Neural crest cell (in vitro differentiated cells): ENCODE data around the gene COG7. TPM values are rescaled to one million over a fixed set of nuclear protein-coding genes. Genes with fewer than 3 reads are reported as not detected.

Source experiments
- DNase-seq: peaks from one replicate; pipeline ENCODE4 v3.0.0; 2021; ENCODE audit warnings: low read depth, mixed read lengths, low spot score
- H3K27ac Mint-ChIP-seq: one replicate; pipeline ENCODE4 v1.8.0; 2021; ENCODE audit warnings: mild to moderate bottlenecking, mixed read lengths; ENCODE audit not compliant: unreplicated experiment
- H3K27me3 Mint-ChIP-seq: 2 replicates; pipeline ENCODE4 v1.8.0; 2021; ENCODE audit warnings: low read depth, mild to moderate bottlenecking, mixed read lengths
- H3K36me3 Mint-ChIP-seq: 2 replicates; pipeline ENCODE4 v1.8.0; 2021; ENCODE audit warnings: low read depth, mild to moderate bottlenecking, mixed read lengths
- H3K4me1 Mint-ChIP-seq: 2 replicates; pipeline ENCODE4 v1.8.0; 2021; ENCODE audit warnings: mixed read lengths
- H3K4me3 Mint-ChIP-seq: one replicate; pipeline ENCODE4 v1.8.0; 2021; ENCODE audit warnings: mild to moderate bottlenecking, mixed read lengths
- H3K9me3 Mint-ChIP-seq: 2 replicates; pipeline ENCODE4 v1.8.0; 2021; ENCODE audit warnings: mixed read lengths
- CTCF ChIP-seq: fragments of 200-600 bp; sonication (generic); conservative IDR thresholded peaks from 2 replicates; pipeline ENCODE4 v1.5.0; 2021; ENCODE audit warnings: antibody characterized with exemption, mild to moderate bottlenecking
- total RNA-seq: library from RNA; stranded (reverse); gene quantifications from 2 replicates; pipeline ENCODE4 v1.2.1, GENCODE V29; 2021

The COG7 gene
- total RNA-seq, 1 donor from 2014 or later, result 18.9 TPM

GRCh38 chr16:23494188-23494587 is 41.2 kb upstream of the COG7 start:
- no peak for TF ChIP-seq CTCF
- H3K36me3 Mint-ChIP-seq, result no peaks in the 10 kb centered on the region
- no peak for DNase-seq
- H3K9me3 Mint-ChIP-seq, result no peaks in the 10 kb centered on the region
- no peaks in the 10 kb centered on the region for H3K4me1 Mint-ChIP-seq
- no peak overlapping the region for H3K4me3 Mint-ChIP-seq
- H3K27me3 Mint-ChIP-seq, result no peaks in the 10 kb centered on the region
- no peak overlapping the region for H3K27ac Mint-ChIP-seq

GRCh38 chr16:23491490-23492391 is 38.8 kb upstream of the COG7 start:
- Mint-ChIP-seq H3K4me1 (no peaks in the 10 kb centered on the region), H3K9me3 (no peaks in the 10 kb centered on the region), H3K4me3 (no peak overlapping the region), H3K27me3 (no peaks in the 10 kb centered on the region), H3K27ac (no peak overlapping the region), H3K36me3 (no peaks in the 10 kb centered on the region)
- TF ChIP-seq CTCF, result no peak
- DNase-seq, result no peak

- no peak for TF ChIP-seq CTCF
- Mint-ChIP-seq H3K27me3 (no peaks in the 10 kb centered on the region), H3K4me1 (no peaks in the 10 kb centered on the region), H3K27ac (no peak overlapping the region), H3K4me3 (no peak overlapping the region), H3K36me3 (peaks cover 7% of the 10 kb centered on the region), H3K9me3 (no peaks in the 10 kb centered on the region)
- DNase-seq, result no peak
Measured at GRCh38 chr16:23486480-23486879, 33.5 kb upstream of the COG7 start.

GRCh38 chr16:23485841-23486240 is 32.9 kb upstream of the COG7 start:
- Mint-ChIP-seq H3K9me3 (no peaks in the 10 kb centered on the region), H3K27me3 (no peaks in the 10 kb centered on the region), H3K4me3 (no peak overlapping the region), H3K27ac (no peak overlapping the region), H3K36me3 (peaks cover 7% of the 10 kb centered on the region), H3K4me1 (no peaks in the 10 kb centered on the region)
- DNase-seq, result no peak
- TF ChIP-seq CTCF, result no peak

GRCh38 chr16:23485257-23485614 is 32.2 kb upstream of the COG7 start:
- H3K27me3 Mint-ChIP-seq, result no peaks in the 10 kb centered on the region
- DNase-seq, result no peak
- H3K9me3 Mint-ChIP-seq, result no peaks in the 10 kb centered on the region
- H3K4me3 Mint-ChIP-seq, result no peak overlapping the region
- H3K27ac Mint-ChIP-seq, result no peak overlapping the region
- no peaks in the 10 kb centered on the region for H3K4me1 Mint-ChIP-seq
- H3K36me3 Mint-ChIP-seq, result peaks cover 7% of the 10 kb centered on the region
- TF ChIP-seq CTCF, result no peak
